Prostate gland (tissue), 2 donors: ENCODE data around the gene MOK.
"Not testable (repeated sequence)": the region's sequence is repeated elsewhere in the genome, so short reads cannot be mapped to it uniquely, and the experiment has no call there.

Experiments used
- CTCF ChIP-seq, 4 experiments: fragments of 200-600 bp in 2 of 4; fragments of 450-650 bp in 2 of 4; sonication (generic) in 2 of 4; IDR thresholded peaks; 1 replicate in 3 of 4; 2 replicates in 1 of 4; pipeline ENCODE4 v1.5.1; 2016 to 2019; ENCODE audit warnings: antibody characterized with exemption in 4 of 4, mild to moderate bottlenecking in 2 of 4, moderate library complexity in 2 of 4
- POLR2AphosphoS5 ChIP-seq: sonication (generic); formaldehyde crosslinking; IDR thresholded peaks from one replicate; pipeline ENCODE4 v1.6.1; 2017; ENCODE audit warnings: antibody characterized with exemption

DNA sequence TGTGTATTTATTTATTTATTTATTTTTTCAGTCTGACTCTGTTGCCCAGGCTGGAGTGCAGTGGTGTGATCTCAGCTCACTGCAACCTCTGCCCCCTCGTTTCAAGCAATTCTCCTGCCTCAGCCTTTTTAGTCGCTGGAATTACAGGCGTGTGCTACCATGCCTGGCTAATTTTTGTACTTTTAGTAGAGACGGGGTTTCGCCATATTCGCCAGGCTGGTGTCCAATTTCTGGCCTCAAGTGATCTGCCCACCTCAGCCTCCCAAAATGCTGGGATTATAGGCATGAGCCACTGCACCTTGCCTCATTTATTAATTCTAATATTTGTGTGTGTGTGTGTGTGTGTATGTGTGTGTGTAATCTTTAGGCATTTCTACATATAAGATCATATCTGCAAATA is 24.4 kb upstream of the MOK start:
- TF ChIP-seq CTCF (IDR thresholded peaks at IDR 0.05); POLR2AphosphoS5: not testable (repeated sequence)
